ENCODE results near the gene LRP11.

The LRP11 gene

DNA sequence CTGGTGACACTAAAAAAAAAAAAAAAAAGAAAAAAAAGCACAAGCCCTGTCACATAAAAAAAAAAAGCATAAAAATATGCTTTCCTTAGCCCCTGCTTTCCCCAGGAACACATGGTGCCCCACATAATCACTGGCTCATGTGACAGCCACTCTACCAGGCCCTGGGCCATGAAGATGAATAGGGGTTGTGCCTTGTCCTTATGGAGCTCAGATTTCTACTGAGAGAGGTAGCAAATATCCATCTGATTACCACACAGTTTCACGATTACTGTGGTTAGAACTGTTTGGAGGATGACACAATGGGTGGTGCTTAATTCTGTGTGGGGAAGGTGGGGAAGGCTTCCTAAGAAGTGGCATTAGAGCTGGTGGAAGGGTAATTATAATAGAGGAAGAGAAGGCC lies 24.5 kb upstream of the LRP11 start:
- Histone ChIP-seq H3K36me3 (ENCODE audit: control insufficient read depth in 5 of 5, insufficient read depth in 5 of 5, low read length in 5 of 5) (no peaks in the 10 kb centered on the region), H3K4me1 (ENCODE audit: control insufficient read depth in 5 of 5, insufficient read depth in 5 of 5, low read length in 5 of 5) (peaks cover 0 to 22% (median 9%) of the 10 kb centered on the region in 5 donors), H3K27ac (ENCODE audit: low read depth, low read length) (no peak overlapping the region), H3K4me3 (ENCODE audit: low read depth in 1 of 5, low read length in 5 of 5) (no peak overlapping the region), H3K9me3 (ENCODE audit: control insufficient read depth in 5 of 5, low read length in 5 of 5) (no peaks in the 10 kb centered on the region), H3K27me3 (ENCODE audit: control insufficient read depth in 5 of 5, insufficient read depth in 4 of 5, low read length in 5 of 5) (no peaks in the 10 kb centered on the region), H3K9ac (ENCODE audit: low read length in 5 of 5) (no peak overlapping the region)

DNA sequence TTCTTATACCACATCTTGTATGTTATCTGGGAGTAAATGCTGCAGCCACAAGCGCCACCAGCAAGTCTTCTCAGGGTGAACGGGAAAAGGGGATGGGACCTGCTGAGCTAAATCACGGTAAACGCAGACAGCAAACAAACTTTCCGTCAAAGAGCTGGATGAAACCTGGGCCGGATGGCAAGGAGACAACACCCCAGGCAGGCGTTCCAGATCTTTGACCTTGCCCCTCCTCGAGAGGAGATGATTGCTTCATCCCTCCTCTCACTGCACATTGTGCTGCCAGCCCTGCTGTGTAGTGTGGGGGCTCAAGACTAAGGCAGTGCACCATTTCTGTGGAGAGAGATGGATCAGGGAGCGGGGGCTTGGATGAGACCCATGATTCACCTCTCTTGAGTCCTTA lies 23.9 kb upstream of the LRP11 start:
- peaks cover 0 to 22% (median 9%) of the 10 kb centered on the region in 5 donors for H3K4me1 ChIP-seq (ENCODE audit: control insufficient read depth in 5 of 5, insufficient read depth in 5 of 5, low read length in 5 of 5)
- no peaks in the 10 kb centered on the region for H3K36me3 ChIP-seq (ENCODE audit: control insufficient read depth in 5 of 5, insufficient read depth in 5 of 5, low read length in 5 of 5)
- H3K27me3 ChIP-seq (ENCODE audit: control insufficient read depth in 5 of 5, insufficient read depth in 4 of 5, low read length in 5 of 5), result no peaks in the 10 kb centered on the region
- H3K4me3 ChIP-seq (ENCODE audit: low read depth in 1 of 5, low read length in 5 of 5), result no peak overlapping the region
- H3K9ac ChIP-seq (ENCODE audit: low read length in 5 of 5), result no peak overlapping the region
- H3K9me3 ChIP-seq (ENCODE audit: control insufficient read depth in 5 of 5, low read length in 5 of 5), result no peaks in the 10 kb centered on the region
- H3K27ac ChIP-seq (ENCODE audit: low read depth, low read length), result no peak overlapping the region

DNA sequence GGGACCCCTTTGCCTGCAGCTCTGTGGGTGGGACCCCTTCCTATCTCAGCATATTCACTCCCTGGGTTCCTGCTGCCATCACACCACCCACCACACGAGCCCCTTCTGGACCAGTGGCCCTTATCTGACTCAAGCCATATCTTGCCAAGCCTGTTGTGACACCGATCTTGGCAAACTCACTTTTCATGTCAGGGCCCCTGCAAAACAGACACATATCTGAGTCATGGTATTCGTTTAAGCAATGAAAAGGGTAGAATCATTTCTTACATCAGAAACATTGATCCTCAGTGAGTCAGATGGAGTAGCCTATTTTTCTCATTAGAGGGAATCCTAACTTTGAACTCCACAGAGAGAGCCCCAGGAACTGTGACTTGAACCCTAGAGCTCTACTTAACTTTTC lies 23.2 kb upstream of the LRP11 start:
- H3K36me3 ChIP-seq (ENCODE audit: control insufficient read depth in 5 of 5, insufficient read depth in 5 of 5, low read length in 5 of 5), result no peaks in the 10 kb centered on the region
- no peaks in the 10 kb centered on the region for H3K9me3 ChIP-seq (ENCODE audit: control insufficient read depth in 5 of 5, low read length in 5 of 5)
- H3K27ac ChIP-seq (ENCODE audit: low read depth, low read length), result no peak overlapping the region
- H3K4me1 ChIP-seq (ENCODE audit: control insufficient read depth in 5 of 5, insufficient read depth in 5 of 5, low read length in 5 of 5), result peaks cover 0 to 22% (median 9%) of the 10 kb centered on the region in 5 donors
- no peak overlapping the region for H3K9ac ChIP-seq (ENCODE audit: low read length in 5 of 5)
- H3K27me3 ChIP-seq (ENCODE audit: control insufficient read depth in 5 of 5, insufficient read depth in 4 of 5, low read length in 5 of 5), result no peaks in the 10 kb centered on the region
- H3K4me3 ChIP-seq (ENCODE audit: low read depth in 1 of 5, low read length in 5 of 5), result no peak overlapping the region

DNA sequence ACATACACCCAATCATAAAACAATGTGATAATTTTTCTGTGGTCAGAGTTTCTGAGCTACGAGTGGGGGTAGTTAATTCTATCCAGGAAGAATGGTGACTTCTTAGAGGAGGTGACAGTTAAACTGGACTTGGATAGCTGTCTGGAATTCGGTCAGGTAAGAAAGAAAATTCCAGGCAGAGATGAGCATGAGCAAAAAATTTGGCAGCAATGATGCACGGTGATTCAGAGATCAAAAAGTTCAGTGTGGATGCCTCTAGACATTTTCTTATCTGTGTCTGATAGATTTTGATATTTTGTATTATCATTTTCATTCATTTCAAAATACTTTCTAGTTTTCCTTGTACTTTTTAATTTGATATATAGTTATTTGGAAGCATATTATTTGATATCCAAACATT lies 21.7 kb upstream of the LRP11 start:
- H3K4me3 ChIP-seq (ENCODE audit: low read depth in 1 of 5, low read length in 5 of 5), result no peak overlapping the region
- no peaks in the 10 kb centered on the region for H3K9me3 ChIP-seq (ENCODE audit: control insufficient read depth in 5 of 5, low read length in 5 of 5)
- H3K9ac ChIP-seq (ENCODE audit: low read length in 5 of 5), result no peak overlapping the region
- no peaks in the 10 kb centered on the region for H3K36me3 ChIP-seq (ENCODE audit: control insufficient read depth in 5 of 5, insufficient read depth in 5 of 5, low read length in 5 of 5)
- peaks cover 0 to 17% (median 11%) of the 10 kb centered on the region in 5 donors for H3K4me1 ChIP-seq (ENCODE audit: control insufficient read depth in 5 of 5, insufficient read depth in 5 of 5, low read length in 5 of 5)
- no peak overlapping the region for H3K27ac ChIP-seq (ENCODE audit: low read depth, low read length)
- no peaks in the 10 kb centered on the region for H3K27me3 ChIP-seq (ENCODE audit: control insufficient read depth in 5 of 5, insufficient read depth in 4 of 5, low read length in 5 of 5)

DNA sequence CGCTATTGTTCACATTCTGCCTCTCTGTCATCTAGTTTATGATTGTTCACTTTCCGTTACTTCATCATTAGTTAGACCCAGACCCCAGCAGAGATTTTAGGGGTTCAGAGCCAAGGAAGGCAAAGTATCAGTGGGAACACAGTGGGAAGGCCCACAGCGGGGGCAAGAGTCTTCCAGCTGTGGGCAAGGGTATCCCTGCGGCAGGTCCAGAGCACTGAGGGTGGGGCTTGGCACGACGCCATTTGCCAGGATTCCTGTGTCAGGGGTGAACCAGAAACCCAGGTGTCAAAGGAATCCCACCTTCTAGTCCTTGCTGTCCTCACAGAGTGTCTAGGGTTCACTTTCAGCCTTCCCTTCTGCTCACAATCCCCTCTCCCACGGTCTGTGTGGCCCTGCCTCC lies 20.5 kb upstream of the LRP11 start:
- H3K9me3 ChIP-seq (ENCODE audit: control insufficient read depth in 5 of 5, low read length in 5 of 5), result no peaks in the 10 kb centered on the region
- H3K4me3 ChIP-seq (ENCODE audit: low read depth in 1 of 5, low read length in 5 of 5), result no peak overlapping the region
- H3K4me1 ChIP-seq (ENCODE audit: control insufficient read depth in 5 of 5, insufficient read depth in 5 of 5, low read length in 5 of 5), result peaks cover 0 to 15% (median 11%) of the 10 kb centered on the region in 5 donors
- no peaks in the 10 kb centered on the region for H3K36me3 ChIP-seq (ENCODE audit: control insufficient read depth in 5 of 5, insufficient read depth in 5 of 5, low read length in 5 of 5)
- H3K9ac ChIP-seq (ENCODE audit: low read length in 5 of 5), result peak overlapping the region in 1 of 5 donors; percentile 27
- no peaks in the 10 kb centered on the region for H3K27me3 ChIP-seq (ENCODE audit: control insufficient read depth in 5 of 5, insufficient read depth in 4 of 5, low read length in 5 of 5)
- no peak overlapping the region for H3K27ac ChIP-seq (ENCODE audit: low read depth, low read length)

DNA sequence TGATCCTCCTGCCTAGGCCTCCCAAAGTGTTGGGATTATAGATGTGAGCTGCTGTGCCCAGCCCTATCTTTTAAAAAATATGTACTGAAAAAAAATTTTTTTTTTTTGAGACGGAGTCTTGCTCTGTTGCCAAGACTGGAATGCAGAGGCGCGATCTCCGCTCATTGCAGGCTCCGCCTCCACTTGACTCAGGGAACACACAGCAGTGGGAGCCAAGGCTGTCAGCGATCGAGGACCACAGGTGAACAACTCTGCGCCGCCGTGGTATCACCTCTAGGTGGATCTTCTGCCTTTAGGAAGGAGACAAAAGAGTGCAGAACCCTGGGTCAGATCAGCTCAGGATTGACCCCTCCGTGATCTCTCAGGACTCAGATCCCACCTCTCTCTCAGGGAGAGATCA lies 20.1 kb upstream of the LRP11 start:
- Histone ChIP-seq H3K9ac (ENCODE audit: low read length in 5 of 5) (peak overlapping the region in 1 of 5 donors; percentile 27), H3K9me3 (ENCODE audit: control insufficient read depth in 5 of 5, low read length in 5 of 5) (no peaks in the 10 kb centered on the region), H3K27me3 (ENCODE audit: control insufficient read depth in 5 of 5, insufficient read depth in 4 of 5, low read length in 5 of 5) (no peaks in the 10 kb centered on the region), H3K36me3 (ENCODE audit: control insufficient read depth in 5 of 5, insufficient read depth in 5 of 5, low read length in 5 of 5) (no peaks in the 10 kb centered on the region), H3K4me3 (ENCODE audit: low read depth in 1 of 5, low read length in 5 of 5) (peak overlapping the region in 1 of 5 donors; percentile 24), H3K4me1 (ENCODE audit: control insufficient read depth in 5 of 5, insufficient read depth in 5 of 5, low read length in 5 of 5) (peaks cover 0 to 15% (median 11%) of the 10 kb centered on the region in 5 donors), H3K27ac (ENCODE audit: low read depth, low read length) (no peak overlapping the region)

DNA sequence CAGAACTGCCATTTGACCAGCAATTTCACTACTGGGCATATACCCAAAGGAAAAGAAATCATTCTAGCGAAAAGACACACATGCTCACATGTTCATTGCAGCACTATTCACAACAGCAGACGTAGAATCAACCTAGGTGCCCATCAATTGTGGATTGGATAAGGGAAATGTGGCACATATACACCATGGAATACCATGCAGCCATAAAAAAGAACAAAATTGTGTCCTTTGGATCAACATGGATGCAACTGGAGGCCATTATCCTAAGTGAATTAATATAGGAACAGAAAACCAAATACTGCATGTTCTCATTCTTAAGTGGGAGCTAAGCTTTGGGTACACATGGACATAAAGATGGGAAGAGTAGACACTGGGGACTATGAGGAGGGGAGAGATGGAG lies 17.7 kb upstream of the LRP11 start:
- no peaks in the 10 kb centered on the region for H3K27me3 ChIP-seq (ENCODE audit: control insufficient read depth in 5 of 5, insufficient read depth in 4 of 5, low read length in 5 of 5)
- no peak overlapping the region for H3K27ac ChIP-seq (ENCODE audit: low read depth, low read length)
- H3K4me1 ChIP-seq (ENCODE audit: control insufficient read depth in 5 of 5, insufficient read depth in 5 of 5, low read length in 5 of 5), result peaks cover 0 to 11% (median 8%) of the 10 kb centered on the region in 5 donors
- H3K36me3 ChIP-seq (ENCODE audit: control insufficient read depth in 5 of 5, insufficient read depth in 5 of 5, low read length in 5 of 5), result no peaks in the 10 kb centered on the region
- no peak overlapping the region for H3K9ac ChIP-seq (ENCODE audit: low read length in 5 of 5)
- no peak overlapping the region for H3K4me3 ChIP-seq (ENCODE audit: low read depth in 1 of 5, low read length in 5 of 5)
- H3K9me3 ChIP-seq (ENCODE audit: control insufficient read depth in 5 of 5, low read length in 5 of 5), result no peaks in the 10 kb centered on the region

DNA sequence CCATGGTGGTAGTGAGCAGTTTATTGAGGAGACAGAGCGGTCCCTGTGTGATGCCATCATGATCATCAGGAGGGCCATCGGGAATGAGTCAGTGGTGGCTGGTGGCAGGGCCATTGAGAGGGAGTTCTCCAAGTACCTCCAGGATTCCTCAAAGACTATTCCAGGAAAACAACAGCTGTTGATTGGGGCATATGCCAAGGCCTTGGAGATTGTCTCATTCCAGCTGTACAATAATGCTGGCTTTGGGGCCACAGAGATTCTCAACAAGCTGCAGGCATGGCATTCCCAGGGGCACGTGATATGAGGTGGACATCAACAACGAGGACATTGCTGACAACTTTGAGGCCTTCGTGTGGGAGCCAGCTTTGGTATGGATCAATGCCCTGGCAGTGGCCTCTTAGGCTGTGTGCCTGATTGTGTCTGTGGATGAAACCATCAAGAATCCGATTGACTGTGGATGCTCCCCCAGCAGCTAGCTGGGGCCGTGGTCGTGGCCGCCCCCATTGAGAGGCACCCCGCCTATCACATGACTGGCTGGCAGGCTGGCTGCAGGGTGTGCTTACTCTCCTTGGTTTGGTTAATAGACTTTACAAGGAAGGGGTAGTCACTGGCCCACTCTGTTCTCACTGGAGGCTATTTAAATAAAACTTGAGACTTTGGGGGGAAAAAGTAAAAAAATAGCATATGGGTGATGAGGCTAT lies 17.1 kb upstream of the LRP11 start:
- no peak overlapping the region for H3K27ac ChIP-seq (ENCODE audit: low read depth, low read length)
- peaks cover 0 to 11% (median 8%) of the 10 kb centered on the region in 5 donors for H3K4me1 ChIP-seq (ENCODE audit: control insufficient read depth in 5 of 5, insufficient read depth in 5 of 5, low read length in 5 of 5)
- no peaks in the 10 kb centered on the region for H3K9me3 ChIP-seq (ENCODE audit: control insufficient read depth in 5 of 5, low read length in 5 of 5)
- H3K9ac ChIP-seq (ENCODE audit: low read length in 5 of 5), result no peak overlapping the region
- no peaks in the 10 kb centered on the region for H3K36me3 ChIP-seq (ENCODE audit: control insufficient read depth in 5 of 5, insufficient read depth in 5 of 5, low read length in 5 of 5)
- no peak overlapping the region for H3K4me3 ChIP-seq (ENCODE audit: low read depth in 1 of 5, low read length in 5 of 5)
- no peaks in the 10 kb centered on the region for H3K27me3 ChIP-seq (ENCODE audit: control insufficient read depth in 5 of 5, insufficient read depth in 4 of 5, low read length in 5 of 5)

DNA sequence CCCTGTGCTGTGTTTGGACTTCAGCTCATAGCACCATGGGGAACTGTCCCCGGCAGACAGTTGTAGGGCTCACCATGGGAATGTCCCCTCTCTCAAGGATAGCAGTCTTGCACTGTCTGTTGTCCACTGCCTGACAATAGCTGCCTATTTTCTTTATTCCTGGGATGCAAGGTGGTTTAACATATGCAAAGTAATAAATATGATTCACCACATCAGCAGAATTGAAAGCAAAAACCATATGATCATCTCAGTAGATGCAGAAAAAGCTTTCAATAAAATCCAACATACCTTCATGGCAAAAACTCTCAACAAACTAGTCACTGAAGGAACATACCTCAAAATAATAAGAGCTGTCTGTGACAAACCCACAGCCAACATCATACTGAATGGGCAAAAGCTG lies 13.5 kb upstream of the LRP11 start:
- no peak overlapping the region for H3K4me3 ChIP-seq (ENCODE audit: low read depth in 1 of 5, low read length in 5 of 5)
- H3K27ac ChIP-seq (ENCODE audit: low read depth, low read length), result no peak overlapping the region
- H3K9me3 ChIP-seq (ENCODE audit: control insufficient read depth in 5 of 5, low read length in 5 of 5), result no peaks in the 10 kb centered on the region
- no peak overlapping the region for H3K9ac ChIP-seq (ENCODE audit: low read length in 5 of 5)
- H3K27me3 ChIP-seq (ENCODE audit: control insufficient read depth in 5 of 5, insufficient read depth in 4 of 5, low read length in 5 of 5), result no peaks in the 10 kb centered on the region
- H3K36me3 ChIP-seq (ENCODE audit: control insufficient read depth in 5 of 5, insufficient read depth in 5 of 5, low read length in 5 of 5), result no peaks in the 10 kb centered on the region
- H3K4me1 ChIP-seq (ENCODE audit: control insufficient read depth in 5 of 5, insufficient read depth in 5 of 5, low read length in 5 of 5), result peaks cover 0 to 3% (median 0%) of the 10 kb centered on the region in 5 donors

DNA sequence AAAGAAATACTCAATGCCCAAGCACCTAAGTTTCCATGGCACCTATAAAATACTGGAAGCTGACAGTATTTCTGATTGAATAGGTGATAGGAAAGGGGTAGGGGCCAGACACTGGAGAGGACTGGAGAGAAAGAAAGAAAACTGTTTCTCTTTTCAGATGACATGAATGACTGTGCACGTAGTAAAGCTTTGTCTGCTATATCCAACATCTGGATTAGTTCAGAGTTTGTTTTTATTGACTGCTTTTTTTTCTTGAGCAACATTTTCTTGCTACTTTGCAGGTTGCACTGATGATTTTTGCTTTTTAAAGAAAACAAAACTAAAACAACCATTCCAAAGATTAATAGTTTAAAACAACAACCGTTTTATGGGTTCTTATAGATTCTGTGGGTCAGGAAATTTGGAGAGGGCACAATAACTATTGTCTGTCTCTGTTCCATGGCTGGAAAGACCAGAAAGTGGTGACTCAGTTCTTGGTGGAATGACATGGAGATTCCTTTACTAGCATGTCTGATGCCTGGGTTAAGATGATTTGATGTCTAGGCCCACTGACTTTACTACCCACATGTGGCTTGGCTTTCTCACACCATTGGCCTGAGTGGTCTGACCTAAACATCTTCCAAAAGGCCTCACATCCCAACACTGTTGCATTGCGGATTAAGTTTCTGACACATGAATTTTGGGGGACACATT lies 12.2 kb upstream of the LRP11 start:
- peaks cover 0 to under 1% (median 0%) of the 10 kb centered on the region in 5 donors for H3K4me1 ChIP-seq (ENCODE audit: control insufficient read depth in 5 of 5, insufficient read depth in 5 of 5, low read length in 5 of 5)
- no peaks in the 10 kb centered on the region for H3K27me3 ChIP-seq (ENCODE audit: control insufficient read depth in 5 of 5, insufficient read depth in 4 of 5, low read length in 5 of 5)
- no peak overlapping the region for H3K9ac ChIP-seq (ENCODE audit: low read length in 5 of 5)
- no peaks in the 10 kb centered on the region for H3K36me3 ChIP-seq (ENCODE audit: control insufficient read depth in 5 of 5, insufficient read depth in 5 of 5, low read length in 5 of 5)
- H3K27ac ChIP-seq (ENCODE audit: low read depth, low read length), result no peak overlapping the region
- H3K9me3 ChIP-seq (ENCODE audit: control insufficient read depth in 5 of 5, low read length in 5 of 5), result peaks cover 0 to 3% (median 0%) of the 10 kb centered on the region in 5 donors
- H3K4me3 ChIP-seq (ENCODE audit: low read depth in 1 of 5, low read length in 5 of 5), result no peak overlapping the region
